ENCODE results near the gene SHISAL1.

GRCh38 chr22:44202261-44202789 is 110.4 kb downstream of the SHISAL1 start:
- no peak for TF ChIP-seq CTCF (IDR thresholded peaks at IDR 0.05)
- TF ChIP-seq EZH2 (IDR thresholded peaks at IDR 0.05; ENCODE audit: borderline replicate concordance, insufficient read depth, low read depth, low read length, poor library complexity, severe bottlenecking): no peak
